HL-60 (cell line): ENCODE measurements around the gene TTLL8.

ENCODE experiments used
- DNase-seq, 2 experiments: peaks; one replicate each; pipeline ENCODE4 v3.0.0-alpha.2; 2010 to 2020; ENCODE audit warnings: low read depth in 1 of 2, low spot score in 1 of 2
- H3K27ac ChIP-seq: fragments of 250-450 bp; sonication (Bioruptor Pico); replicated peaks from 2 replicates; pipeline ENCODE4 v1.5.1; 2020; ENCODE audit warnings: mild to moderate bottlenecking, moderate library complexity
- H3K27me3 ChIP-seq: fragments of 250-450 bp; sonication (Bioruptor Pico); 2 replicates; pipeline ENCODE4 v1.5.1; 2021; ENCODE audit warnings: mild to moderate bottlenecking, moderate library complexity; ENCODE audit not compliant: insufficient read depth, poor library complexity, severe bottlenecking
- H3K4me3 ChIP-seq: replicated peaks from 2 replicates; pipeline ENCODE4 v1.5.1; 2011; ENCODE audit warnings: mild to moderate bottlenecking, control low read depth, low read length; ENCODE audit not compliant: insufficient read depth
- CTCF ChIP-seq: IDR thresholded peaks from one replicate; pipeline ENCODE4 v1.5.1; 2011; ENCODE audit warnings: low read length, control low read depth, inconsistent platforms; ENCODE audit not compliant: insufficient read depth
- GABPA ChIP-seq: IDR thresholded peaks from 2 replicates; pipeline ENCODE4 v1.6.1; 2012; ENCODE audit warnings: low read depth
- POLR2AphosphoS5 ChIP-seq: IDR thresholded peaks from 2 replicates; pipeline ENCODE4 v1.6.1; 2012; ENCODE audit warnings: low read depth
- REST ChIP-seq: IDR thresholded peaks from 2 replicates; pipeline ENCODE4 v1.6.1; 2012; ENCODE audit warnings: low read depth; ENCODE audit not compliant: insufficient replicate concordance
- SPI1 ChIP-seq: IDR thresholded peaks from 2 replicates; pipeline ENCODE4 v1.6.1; 2012; ENCODE audit warnings: low read depth, mild to moderate bottlenecking, borderline replicate concordance

TTLL8 gene

GRCh38 chr22:50063589-50064393 is 5.7 kb upstream of the TTLL8 start:
- no peak for DNase-seq
- no peak overlapping the region for H3K27ac ChIP-seq
- peaks cover under 1% of the 10 kb centered on the region for H3K27me3 ChIP-seq
- no peak overlapping the region for H3K4me3 ChIP-seq
- TF ChIP-seq POLR2AphosphoS5 (no peak), GABPA (no peak), SPI1 (no peak), REST (no peak), CTCF (no peak)

GRCh38 chr22:50062509-50063135 is 4.5 kb upstream of the TTLL8 start:
- H3K27ac ChIP-seq = peak overlapping the region; percentile 85
- H3K27me3 ChIP-seq = peaks cover 2% of the 10 kb centered on the region
- no peak overlapping the region for H3K4me3 ChIP-seq
- TF ChIP-seq SPI1 = no peak
- TF ChIP-seq POLR2AphosphoS5 = no peak
- TF ChIP-seq CTCF = no peak
- no peak for TF ChIP-seq REST
- no peak for TF ChIP-seq GABPA
- no peak for DNase-seq

- H3K27me3 ChIP-seq = peaks cover 2% of the 10 kb centered on the region
- DNase-seq = peak in 1 of 2 experiments; percentile 88
- no peak overlapping the region for H3K4me3 ChIP-seq
- H3K27ac ChIP-seq = peak overlapping the region; percentile 85
- TF ChIP-seq CTCF (no peak), REST (no peak), SPI1 (0 out of 2 replicates have a peak, but pooled peaks have one; percentile 67), GABPA (no peak), POLR2AphosphoS5 (no peak)
Measured at GRCh38 chr22:50061824-50062355, 3.8 kb upstream of the TTLL8 start.
